GM18861 (cell line): ENCODE data around the gene NAV3.

Experiments used
- ATAC-seq: cut with Tn5 transposase; IDR thresholded peaks from one replicate; pipeline ENCODE4 v1.9.1; 2021; ENCODE audit not compliant: unreplicated experiment

Gene NAV3

DNA sequence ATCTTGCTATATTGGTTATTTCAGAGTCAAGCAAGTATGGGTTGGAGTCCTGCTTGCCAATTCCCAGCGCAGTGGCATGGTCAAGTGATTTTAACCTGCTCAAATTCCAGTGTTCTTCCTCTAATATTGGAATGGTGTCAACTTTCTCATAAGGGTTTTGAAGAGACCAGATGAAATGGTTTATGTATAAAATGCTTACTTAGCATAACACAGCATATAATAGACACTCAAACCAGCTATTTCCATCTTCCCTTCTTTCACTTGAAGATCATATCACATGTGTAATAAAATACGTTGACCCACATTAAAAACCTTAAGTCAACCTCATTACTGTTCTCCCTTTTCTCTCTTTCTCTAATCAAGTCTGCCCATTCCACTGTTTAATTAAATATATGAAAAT is 144.0 kb downstream of the NAV3 start:
- no peak for ATAC-seq

DNA sequence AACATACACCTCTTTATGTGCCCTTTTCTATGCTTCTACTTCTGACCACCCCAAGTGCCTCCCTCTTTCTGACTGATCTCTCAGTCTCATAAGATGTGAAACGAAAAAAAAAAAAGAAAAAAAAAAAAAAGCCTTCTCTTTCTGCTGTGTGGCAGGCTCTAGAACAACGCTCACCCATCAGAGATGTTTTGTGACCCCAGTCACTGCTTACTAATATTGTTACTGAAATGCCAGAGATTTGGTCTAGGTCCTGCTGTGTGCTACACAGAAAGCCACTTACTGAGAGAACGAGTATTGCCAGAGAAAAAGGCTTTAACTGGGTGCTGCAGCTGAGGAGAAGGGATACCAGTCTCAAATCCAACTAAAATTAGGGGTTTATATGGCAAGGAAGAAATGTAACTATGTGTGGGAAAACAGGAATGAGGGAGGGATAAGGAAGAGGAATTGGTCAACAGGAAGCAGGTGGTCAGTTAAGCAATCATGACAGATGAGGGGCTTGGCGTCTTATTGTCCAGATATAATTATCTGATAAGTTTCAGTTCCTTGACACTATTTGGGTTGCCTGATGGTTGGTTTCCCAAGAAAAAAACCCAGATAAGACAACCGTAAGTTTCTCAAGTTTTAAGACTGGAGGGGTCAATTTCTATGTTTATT is 149.0 kb downstream of the NAV3 start:
- ATAC-seq, result no peak

DNA sequence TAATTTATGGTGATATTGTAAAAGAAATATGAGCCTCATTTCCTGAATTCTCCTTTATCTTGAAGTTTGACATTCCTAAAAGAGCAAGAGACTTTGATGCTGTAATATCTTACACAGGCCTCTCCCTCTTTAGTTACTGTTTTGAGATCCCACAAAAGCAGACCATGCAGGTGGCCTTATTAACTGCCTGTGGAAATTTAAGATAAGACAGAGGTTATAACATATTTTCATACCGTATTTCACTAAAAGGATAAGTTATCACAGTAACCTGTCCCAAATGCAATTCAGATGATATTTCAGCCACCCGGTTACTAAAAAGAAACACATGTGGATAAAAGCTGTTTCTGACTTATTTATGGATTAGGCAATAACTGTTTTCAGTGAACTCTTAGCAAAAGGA is 150.1 kb downstream of the NAV3 start:
- no peak for ATAC-seq

DNA sequence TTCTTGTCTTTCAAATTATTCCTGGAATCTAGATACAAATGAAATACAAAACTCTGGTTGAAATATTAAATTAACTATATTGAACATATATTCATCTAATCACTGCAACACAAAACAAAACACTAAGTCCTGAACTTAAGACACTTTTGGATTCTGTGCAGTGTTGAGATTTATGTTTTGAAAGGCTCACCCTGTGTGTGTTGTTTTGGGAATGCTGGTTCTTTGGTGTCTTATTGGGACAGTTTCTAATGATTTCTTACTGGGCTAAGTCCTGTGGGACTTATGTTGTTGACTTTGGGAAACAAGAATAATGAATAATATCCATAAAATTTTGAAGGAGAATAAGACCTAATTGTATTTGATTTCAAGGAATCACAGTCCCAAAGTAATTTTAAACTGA is 153.2 kb downstream of the NAV3 start:
- no peak for ATAC-seq

DNA sequence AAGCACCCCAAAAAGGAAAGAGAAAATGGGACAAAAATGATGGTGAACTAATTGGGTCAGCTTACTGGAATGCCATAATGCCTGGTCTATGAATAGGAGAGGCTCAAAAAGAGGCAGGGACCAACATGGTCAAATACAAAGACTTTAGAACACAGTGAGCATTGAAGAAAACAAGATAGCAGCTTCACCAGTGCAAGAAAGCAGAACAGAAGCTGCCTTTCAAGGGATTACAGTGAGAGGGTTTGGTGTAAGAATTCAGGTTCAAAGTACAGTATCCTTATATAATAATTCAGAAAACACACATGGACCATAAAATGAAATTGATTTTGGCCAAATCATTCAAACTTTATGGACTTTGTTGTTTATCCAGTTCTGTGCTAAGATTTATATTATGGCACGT is 162.1 kb downstream of the NAV3 start:
- ATAC-seq, result no peak

DNA sequence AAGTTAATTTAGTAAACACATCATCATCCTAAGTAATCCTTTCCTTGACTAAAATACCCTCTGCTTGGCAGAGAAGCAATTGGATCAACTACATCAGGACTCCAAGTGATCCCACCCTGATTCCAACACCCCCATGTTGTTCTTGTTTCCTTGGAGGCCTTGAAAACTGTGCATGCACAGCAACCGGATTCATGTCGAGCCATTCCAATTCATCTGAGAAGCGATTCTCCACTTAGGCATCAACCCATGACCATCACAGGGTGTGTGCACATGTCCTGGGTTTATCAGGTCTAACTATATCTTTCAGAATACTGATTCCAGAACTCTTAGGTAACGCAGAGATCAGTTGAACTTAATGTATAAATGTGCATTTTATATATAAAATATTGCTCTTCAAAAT is 163.0 kb downstream of the NAV3 start:
- ATAC-seq, result no peak

DNA sequence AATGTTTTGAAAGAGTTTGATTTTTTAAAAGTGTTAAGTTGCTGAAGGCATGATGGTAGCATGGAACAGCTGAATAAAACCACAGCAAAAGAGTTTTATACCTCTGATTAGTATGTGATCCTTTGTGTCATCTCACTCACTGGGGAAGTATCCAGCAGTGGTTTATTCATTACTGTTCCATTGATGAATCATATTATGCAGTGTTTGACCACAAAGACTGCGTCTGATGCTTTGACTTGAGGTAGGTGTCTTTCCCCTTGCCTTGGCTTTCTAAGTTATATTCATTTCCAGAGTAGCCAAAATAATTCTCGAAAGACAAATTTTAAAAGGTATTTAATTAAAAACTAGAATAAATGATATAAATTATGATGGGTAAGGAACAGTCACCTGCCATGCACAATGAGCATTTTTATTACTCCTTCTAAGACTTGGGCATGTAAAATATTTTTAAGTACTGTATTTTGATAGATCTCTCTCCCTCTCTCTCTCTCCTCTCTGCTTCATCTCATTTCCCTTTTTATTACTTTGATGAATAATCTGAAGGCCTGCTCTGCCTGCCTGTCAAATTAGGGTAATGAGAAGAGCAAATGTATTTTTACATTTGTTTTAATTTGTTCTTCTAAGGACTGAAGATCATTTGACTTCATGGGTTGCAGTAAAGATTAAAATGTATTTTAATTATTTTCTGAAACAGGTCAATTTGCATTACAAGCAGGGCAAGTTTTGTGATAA is 164.9 kb downstream of the NAV3 start:
- peak; percentile 85 for ATAC-seq

DNA sequence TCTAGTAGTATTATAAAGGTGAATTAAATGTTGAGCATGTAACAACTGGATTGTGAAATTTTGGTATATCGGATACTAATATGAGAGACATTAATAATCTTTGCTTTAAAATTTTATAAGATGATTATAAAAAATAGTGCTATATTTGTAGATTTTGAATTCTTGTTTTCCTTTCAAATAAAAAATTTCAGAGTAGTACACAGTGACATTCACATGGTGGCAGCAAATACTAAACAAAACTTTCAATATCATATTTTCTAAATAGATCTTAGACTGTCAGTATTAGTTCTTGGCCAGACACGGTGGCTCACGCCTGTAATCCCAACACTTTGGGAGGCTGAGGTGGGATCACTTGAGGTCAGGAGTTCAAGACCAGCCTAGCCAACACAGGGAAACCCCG is 166.0 kb downstream of the NAV3 start:
- no peak for ATAC-seq

DNA sequence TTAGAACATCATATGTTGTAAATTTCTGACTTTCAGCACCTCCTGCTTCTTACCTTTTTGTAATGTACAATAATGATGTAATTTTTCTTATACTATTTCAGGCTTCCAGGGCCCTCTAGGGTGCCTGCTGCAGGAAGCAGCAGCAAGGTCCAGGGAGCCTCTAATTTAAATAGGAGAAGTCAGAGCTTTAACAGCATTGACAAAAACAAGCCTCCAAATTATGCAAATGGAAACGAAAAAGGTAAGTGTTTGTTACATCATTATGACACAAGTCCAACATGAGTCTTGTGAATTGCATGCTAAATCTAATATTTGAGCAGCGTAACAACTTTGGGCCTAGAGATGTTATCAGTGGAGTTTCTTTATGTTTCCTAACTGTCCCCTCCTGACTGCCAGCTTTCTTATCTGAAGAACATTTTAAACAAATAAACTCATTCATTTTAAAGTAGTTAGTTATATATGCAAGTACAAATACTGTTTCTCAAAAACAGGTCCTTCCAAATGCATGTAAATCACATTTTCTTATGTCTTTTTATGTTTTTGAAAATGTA is 167.6 kb downstream of the NAV3 start:
- ATAC-seq, result no peak

DNA sequence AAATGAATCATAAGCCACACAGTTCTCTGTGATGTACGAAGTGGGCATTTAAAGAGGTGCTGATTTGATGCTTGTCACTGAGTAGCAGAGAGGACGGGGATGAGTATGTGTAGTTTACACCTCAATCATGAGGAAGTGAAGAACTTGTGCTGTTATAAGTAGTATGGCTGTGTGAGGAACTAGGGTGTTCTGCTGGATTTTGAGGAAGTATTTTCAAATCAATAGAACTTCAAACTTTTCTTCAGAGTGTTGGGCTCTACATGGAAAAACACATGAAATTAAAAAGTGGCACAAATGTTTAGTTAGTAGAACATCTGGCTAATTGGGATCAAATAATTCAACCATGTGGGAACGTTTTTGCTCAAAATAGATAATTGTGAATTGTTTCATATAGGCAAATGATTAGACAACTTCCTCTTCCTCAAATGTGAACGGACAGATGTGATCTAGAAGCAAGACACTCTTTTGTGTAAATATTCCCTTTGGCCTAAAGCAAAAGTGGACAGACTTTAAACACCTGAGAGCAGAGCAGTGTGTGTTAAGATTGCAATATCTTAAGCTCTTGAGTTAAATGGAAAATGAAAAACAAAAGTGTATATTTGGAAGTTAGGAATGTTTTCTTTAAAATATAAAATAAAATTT is 168.5 kb downstream of the NAV3 start:
- ATAC-seq, result peak; percentile 72

DNA sequence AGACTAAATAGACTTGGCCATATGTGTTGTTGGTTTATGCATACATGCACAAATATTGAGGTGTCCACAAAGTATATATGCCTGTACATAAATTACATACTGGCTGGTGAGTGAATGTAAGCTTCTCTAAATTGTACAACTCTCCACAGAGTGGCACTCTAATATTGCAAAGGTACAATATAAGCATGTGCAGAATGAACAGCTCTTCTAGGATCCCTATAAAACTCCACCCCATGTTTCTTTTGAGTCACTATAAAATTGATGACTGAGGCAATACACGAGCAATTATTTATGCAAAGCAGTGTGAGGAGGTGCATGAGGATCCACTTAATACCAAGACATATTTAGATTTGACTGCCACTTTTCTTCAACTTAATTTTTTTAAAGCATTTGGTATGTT is 172.2 kb downstream of the NAV3 start:
- ATAC-seq, result no peak

DNA sequence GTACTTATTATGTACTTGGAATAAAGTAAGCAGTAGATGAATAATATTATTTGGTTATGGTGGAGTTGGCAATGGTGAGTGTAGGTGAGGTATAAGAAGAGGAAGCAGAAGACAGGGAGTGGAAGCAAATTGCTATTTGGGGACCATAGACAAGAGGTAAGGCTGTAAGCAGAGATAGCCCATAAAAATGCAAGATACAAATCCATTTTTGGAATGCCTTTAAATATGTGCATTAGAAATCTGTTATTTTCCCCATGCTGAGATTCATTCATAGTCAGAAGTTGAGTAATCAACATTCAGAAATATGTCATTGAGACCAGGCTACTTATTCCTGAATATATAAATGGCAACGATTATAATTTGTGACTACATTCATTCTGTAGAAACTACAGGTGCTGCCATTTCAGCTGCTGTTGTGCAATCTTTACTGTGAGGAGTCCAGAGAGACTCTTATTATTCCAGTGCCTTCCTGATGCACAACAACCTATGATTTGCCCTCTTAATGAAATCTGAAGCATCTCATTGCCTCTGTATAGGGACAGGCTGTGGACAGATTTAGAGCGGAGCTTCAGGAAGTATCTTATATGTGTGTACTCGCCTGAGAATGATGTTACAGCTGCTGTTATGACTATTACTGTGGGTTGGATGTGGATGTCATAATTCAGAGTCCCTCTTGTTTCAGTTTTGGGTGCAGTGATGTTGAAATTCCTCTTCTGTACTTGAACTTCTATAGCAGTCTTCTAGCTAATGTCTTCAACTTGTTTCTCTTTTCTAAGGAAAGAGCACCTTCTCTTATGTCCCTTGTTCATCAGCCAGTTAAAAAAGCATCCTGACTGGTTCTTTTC is 173.8 kb downstream of the NAV3 start:
- ATAC-seq, result no peak

DNA sequence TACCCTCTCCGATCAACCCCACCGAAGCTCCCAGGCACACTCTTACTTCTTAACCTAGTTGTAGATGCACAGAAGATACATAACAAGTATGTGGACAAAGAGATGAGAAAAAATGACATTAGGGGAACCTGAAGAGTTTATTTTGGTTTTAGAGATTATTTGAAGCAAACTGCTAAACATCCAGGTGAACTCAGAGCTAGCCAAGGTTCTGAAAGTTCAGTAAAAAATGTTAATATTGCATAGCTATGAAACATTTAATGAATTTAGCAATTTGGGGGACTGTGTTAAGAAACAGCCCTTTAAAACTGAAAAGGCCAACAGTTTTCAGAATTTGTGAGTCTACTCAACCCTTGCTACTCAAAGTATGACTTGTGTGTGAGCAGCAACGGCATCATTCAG is 174.4 kb downstream of the NAV3 start:
- ATAC-seq, result no peak

DNA sequence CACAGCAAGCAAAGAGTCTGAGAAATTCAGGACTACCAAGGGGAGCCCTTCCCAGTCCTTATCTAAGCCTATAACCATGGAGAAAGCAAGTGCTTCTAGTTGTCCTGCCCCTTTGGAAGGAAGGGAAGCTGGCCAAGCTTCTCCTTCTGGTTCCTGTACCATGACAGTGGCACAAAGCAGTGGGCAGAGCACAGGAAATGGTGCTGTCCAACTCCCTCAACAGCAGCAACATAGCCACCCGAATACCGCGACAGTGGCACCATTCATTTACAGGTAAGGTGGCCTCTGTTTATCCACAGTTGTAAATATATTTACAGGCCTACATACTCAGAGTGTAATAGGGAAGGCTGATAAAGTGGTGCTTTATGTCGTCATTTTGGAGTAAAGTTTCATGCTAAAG is 176.5 kb downstream of the NAV3 start:
- ATAC-seq, result no peak

DNA sequence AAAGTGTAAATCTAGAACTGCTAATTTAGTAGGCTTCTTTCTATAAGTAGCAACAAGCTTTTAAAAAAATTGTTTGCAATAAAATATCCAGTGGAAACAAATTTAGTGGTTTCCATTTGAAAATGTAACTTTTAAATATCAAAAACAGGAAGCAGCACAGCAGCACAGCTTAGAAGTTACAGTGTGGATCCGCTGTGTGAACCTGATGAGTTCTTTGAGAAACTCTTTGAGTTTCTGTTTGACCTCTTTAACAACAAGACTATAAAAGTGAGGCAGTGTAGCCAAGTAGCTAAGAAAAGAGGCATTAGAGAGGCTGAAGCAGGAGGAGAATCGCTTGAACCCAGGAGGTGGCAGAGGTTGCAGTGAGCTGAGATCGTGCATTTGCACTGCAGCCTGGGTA is 178.3 kb downstream of the NAV3 start:
- ATAC-seq, result no peak

DNA sequence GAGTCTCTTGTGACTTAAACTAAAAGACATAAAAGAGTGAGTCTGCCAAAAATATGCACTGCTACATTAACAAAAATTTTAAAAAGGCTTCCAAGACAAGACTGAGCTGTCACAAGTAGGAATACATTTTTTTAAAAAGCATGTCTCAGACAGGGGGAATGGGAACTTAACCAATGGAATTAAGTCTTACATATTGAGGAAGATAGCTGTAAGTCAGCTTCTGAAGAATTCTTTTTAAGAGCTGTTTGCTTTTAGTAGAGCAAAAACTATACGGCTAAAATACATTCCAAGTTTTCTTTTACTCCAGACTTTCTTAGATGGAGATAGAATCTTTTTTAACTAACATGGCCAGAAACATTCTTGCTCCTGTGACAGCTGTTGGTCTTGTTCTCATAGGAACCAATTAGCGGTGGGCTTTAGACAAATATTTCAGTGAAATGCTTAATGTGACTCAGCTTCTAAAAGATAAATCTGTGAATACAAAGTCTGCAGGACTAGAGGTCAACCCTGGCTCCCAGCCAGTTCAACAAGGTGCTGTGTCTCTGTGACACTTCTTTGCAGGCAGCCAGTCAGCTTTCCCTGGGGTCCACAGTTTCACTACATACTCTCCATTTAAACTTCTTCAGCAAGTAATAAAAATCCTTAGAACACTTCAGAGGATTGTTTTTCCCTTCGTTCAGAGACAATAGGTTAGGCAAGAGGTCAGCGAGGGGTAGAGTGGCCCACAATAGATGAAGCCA is 187.6 kb downstream of the NAV3 start:
- no peak for ATAC-seq

DNA sequence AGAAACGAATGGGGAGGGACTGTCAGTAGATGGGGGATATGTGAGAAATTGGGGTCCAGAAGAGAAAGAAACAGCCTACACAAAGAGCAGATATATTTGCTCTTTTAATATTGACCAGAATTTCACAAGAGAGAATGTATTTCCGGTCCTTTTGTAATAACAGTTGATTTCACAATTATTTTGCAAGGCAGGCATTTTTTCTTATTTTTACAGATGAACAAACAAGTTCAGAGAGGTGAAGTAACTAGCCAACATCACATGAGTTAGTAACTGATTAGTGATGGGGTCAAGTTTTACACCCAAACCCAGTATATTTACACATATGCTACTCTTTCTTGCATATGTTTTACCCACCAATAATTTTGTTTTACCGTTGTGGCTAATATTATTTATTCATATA is 188.2 kb downstream of the NAV3 start:
- ATAC-seq, result no peak

DNA sequence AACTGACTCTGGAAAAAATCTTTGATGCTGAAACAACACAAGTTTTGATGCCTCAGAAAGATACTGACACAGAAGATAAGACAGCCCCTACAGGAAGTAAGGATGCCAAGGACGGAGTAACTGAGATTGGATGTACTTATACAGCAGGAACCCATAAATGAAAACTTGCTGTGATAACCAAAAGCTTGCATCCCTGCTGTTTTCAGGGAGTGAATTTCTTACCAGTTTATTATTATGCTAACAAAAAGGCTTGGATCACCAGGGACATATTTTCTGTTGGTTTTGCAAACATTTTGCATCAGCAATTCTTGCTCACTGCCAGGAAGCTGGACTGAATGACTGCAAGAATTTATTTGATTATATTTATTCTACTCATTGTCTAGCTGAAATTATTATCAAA is 197.7 kb downstream of the NAV3 start:
- ATAC-seq, result no peak

DNA sequence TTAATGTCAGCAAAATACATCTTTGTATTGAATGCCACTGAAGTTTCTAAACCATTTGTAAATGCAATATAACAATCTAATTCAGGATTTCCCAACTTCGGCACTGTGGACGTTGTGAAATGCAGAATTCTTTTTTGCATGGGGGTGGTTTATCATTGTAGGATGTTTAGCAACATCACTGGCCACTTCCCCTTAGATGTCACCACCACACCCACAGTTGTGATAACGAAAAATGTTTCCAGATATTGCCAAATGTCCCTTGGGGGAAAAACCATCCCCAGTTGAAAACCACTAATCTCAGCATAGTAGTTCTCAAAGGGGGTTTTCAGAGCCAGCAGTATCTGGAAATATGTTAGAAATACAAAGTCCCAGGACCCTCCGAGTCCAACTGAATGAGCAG is 203.3 kb downstream of the NAV3 start:
- no peak for ATAC-seq

DNA sequence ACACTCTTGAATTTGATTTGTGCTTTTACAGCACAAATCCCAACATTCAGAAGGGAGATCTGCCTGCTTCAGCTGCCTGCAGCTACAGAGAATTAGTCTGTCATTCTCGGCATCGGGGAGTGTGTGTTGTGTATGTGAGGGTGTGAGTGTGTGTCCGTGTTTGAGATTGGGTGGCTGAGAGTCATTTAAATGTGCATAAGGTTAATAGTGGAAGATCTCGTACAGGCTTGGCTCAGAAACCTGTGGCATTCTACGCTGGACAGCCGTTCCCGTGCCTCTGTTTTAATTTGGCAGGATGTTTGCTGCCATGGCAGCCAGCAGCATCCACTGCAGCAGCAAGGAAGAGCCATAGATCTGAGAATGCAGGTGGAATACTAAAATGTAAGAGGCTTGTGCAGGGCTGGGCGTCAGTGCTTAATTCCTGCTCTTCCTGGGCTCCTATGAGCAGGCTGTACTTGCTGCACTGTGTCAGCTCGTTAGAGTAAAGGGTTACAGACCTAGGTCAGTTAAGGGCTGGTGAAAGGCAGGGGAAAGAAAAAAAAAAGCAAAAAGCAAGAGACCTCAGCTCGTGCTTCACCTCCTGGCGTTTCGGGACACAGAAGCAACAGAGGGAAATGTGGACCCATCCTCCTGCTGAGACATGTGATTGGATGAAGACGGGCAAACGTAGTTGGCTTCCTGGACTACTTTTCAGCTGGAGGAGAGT is 205.4 kb downstream of the NAV3 start:
- ATAC-seq, result no peak
